HG03039 (cell line): ENCODE measurements around the gene KCNK15.

Source experiments
- ATAC-seq: cut with Tn5 transposase; IDR thresholded peaks from one replicate; pipeline ENCODE4 v1.9.1; 2021; ENCODE audit warnings: mild to moderate bottlenecking, moderate library complexity; ENCODE audit not compliant: unreplicated experiment

KCNK15 gene

GRCh38 chr20:44714701-44715498 is 30.8 kb upstream of the KCNK15 start, which contains the start of gene CCN5:
Gene CCN5, plus strand, starts transcription at chr20:44715369. Its CDS starts 22 bp downstream, at chr20:44715391.
- no peak for ATAC-seq

- ATAC-seq, result no peak
These were observed 30.0 kb upstream of the KCNK15 start for GRCh38 chr20:44715499-44716308.

GRCh38 chr20:44716309-44717106 is 29.2 kb upstream of the KCNK15 start:
- ATAC-seq, result no peak

GRCh38 chr20:44717986-44718385 is 27.7 kb upstream of the KCNK15 start:
- no peak for ATAC-seq

GRCh38 chr20:44719841-44720240 is 25.8 kb upstream of the KCNK15 start:
- ATAC-seq, result no peak

GRCh38 chr20:44720621-44720996 is 25.1 kb upstream of the KCNK15 start:
- ATAC-seq, result no peak

GRCh38 chr20:44720997-44721784 is 24.5 kb upstream of the KCNK15 start:
- ATAC-seq, result no peak

GRCh38 chr20:44721785-44722054 is 23.9 kb upstream of the KCNK15 start:
- no peak for ATAC-seq

GRCh38 chr20:44722990-44723389 is 22.7 kb upstream of the KCNK15 start:
- ATAC-seq, result no peak

GRCh38 chr20:44723391-44723790 is 22.3 kb upstream of the KCNK15 start:
- ATAC-seq, result no peak

- no peak for ATAC-seq
These were observed 21.8 kb upstream of the KCNK15 start for GRCh38 chr20:44723798-44724362.

- no peak for ATAC-seq
These were observed 21.1 kb upstream of the KCNK15 start for GRCh38 chr20:44724423-44725091.

GRCh38 chr20:44725837-44726236 is 19.8 kb upstream of the KCNK15 start:
- no peak for ATAC-seq

- no peak for ATAC-seq
These were observed 18.6 kb upstream of the KCNK15 start for GRCh38 chr20:44727039-44727438.

- ATAC-seq, result no peak
These were observed 18.0 kb upstream of the KCNK15 start for GRCh38 chr20:44727651-44728050.

- no peak for ATAC-seq
These were observed 16.7 kb upstream of the KCNK15 start for GRCh38 chr20:44728801-44729443.

GRCh38 chr20:44730441-44730840 is 15.2 kb upstream of the KCNK15 start:
- no peak for ATAC-seq

- no peak for ATAC-seq
These were observed 14.0 kb upstream of the KCNK15 start for GRCh38 chr20:44731657-44732056.

- no peak for ATAC-seq
These were observed 13.3 kb upstream of the KCNK15 start for GRCh38 chr20:44732327-44732726.
